Erythroblast (primary cell): ENCODE data around the gene FSD1.

ENCODE experiments used
- GATA1 ChIP-seq: IDR thresholded peaks from 2 replicates; pipeline ENCODE4 v1.6.1; 2011; ENCODE audit warnings: low read depth, mild to moderate bottlenecking, control low read depth, low read length, moderate library complexity
- POLR2A ChIP-seq: IDR thresholded peaks from 2 replicates; pipeline ENCODE4 v1.6.1; 2011; ENCODE audit warnings: mild to moderate bottlenecking, low read length

DNA sequence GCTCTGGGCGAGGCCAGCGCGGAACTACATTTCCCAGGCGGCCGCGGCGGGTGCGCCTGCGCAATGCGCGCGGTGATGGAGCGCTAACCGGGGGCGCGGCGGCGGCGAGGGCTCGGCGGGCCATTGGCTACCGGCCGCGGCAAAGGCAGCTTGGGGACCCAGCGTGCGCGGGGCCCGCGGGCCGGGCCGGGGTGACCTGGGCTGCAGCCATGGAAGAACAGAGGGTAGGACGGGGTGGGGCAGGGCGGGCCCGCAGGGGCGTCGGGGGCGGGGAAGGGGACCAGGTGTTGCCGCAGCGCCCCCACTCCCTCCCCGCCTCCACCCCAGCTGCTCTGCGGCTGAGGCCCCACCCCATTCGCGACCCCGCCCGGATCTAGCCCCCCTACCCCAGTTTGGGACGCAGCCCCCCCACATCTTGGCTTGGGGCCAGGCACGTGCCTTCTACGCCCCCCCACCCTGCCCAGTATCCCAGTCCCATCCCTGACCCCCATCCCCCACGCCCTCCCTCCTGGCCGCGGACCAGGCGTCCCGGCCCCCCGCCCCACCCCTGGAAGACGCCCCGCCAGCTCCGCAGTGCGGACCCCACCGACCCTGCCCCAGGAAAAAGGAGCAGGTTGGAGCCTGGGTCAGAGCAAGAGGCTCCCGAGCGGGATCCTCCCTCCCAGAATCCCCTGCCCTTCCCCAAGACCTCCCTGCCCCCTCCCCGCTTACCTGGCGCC is at the start of gene FSD1:
- TF ChIP-seq POLR2A (no peak), GATA1 (no peak)
